OCI-LY7 (cell line): ENCODE data around the gene NTSR1. TPM values are rescaled to one million over a fixed set of nuclear protein-coding genes. Genes with fewer than 3 reads are reported as not detected.

ENCODE experiments used
- BruUV-seq: library from RNA; stranded (reverse); fragments of 400-500 nt; replicated peaks from 2 replicates; lab custom pipeline; 2021; lab: Mats Ljungman, UMichigan
- CTCF ChIA-PET: fragments of 300-600 bp; sonication (Branson Sonifier 250); formaldehyde crosslinking; loops from one replicate; lab custom pipeline; 2022; ENCODE audit warnings: antibody characterized with exemption; ENCODE audit not compliant: unreplicated experiment; lab: Charles Lee
- POLR2A ChIA-PET: fragments of 300-600 bp; sonication (Branson Sonifier 250); formaldehyde crosslinking; loops from one replicate; lab custom pipeline; 2022; ENCODE audit warnings: antibody characterized with exemption; lab: Charles Lee
- DNase-seq: peaks from one replicate; pipeline ENCODE4 v3.0.0-alpha.2; 2015; ENCODE audit warnings: low spot score
- H2AFZ ChIP-seq: fragments of 200-600 bp; sonication (generic), shearing (Covaris generic); 2 replicates; pipeline ENCODE4 v1.6.1; 2014; ENCODE audit warnings: mild to moderate bottlenecking, antibody characterized with exemption, low read length, moderate library complexity
- H3K27ac ChIP-seq: fragments of 200-600 bp; sonication (generic); 2 replicates; pipeline ENCODE4 v1.5.1; 2014; ENCODE audit warnings: mixed run types, low read depth, mild to moderate bottlenecking, moderate library complexity, low read length, inconsistent platforms; ENCODE audit not compliant: poor library complexity, severe bottlenecking
- H3K36me3 ChIP-seq: fragments of 200-600 bp; sonication (generic); 2 replicates; pipeline ENCODE4 v1.6.1; 2014; ENCODE audit warnings: mild to moderate bottlenecking, antibody characterized with exemption, low read length, moderate library complexity, mixed read lengths; ENCODE audit not compliant: insufficient read depth
- H3K4me1 ChIP-seq: fragments of 200-600 bp; sonication (generic); 2 replicates; pipeline ENCODE4 v1.5.1; 2014; ENCODE audit warnings: mild to moderate bottlenecking, low read length; ENCODE audit not compliant: insufficient read depth, poor library complexity, severe bottlenecking
- H3K4me2 ChIP-seq: fragments of 200-600 bp; sonication (generic); 2 replicates; pipeline ENCODE4 v1.6.1; 2014; ENCODE audit warnings: mild to moderate bottlenecking, low read length
- H3K4me3 ChIP-seq: fragments of 200-600 bp; sonication (generic); 2 replicates; pipeline ENCODE4 v1.5.1; 2014; ENCODE audit warnings: mild to moderate bottlenecking, low read depth, low read length; ENCODE audit not compliant: poor library complexity, severe bottlenecking
- H3K79me2 ChIP-seq: fragments of 200-600 bp; sonication (generic); 2 replicates; pipeline ENCODE4 v1.6.1; 2016; ENCODE audit warnings: low read depth, mild to moderate bottlenecking, low read length, moderate library complexity, mixed read lengths; ENCODE audit not compliant: insufficient read depth
- H3K9me2 ChIP-seq: fragments of 200-600 bp; sonication (generic); 2 replicates; pipeline ENCODE4 v1.6.1; 2016; ENCODE audit warnings: mild to moderate bottlenecking, low read length, mixed read lengths; ENCODE audit not compliant: insufficient read depth
- H3K9me3 ChIP-seq: fragments of 200-600 bp; sonication (generic); 2 replicates; pipeline ENCODE4 v1.6.1; 2014; ENCODE audit warnings: mild to moderate bottlenecking, mixed run types, low read length, mixed read lengths
- H4K20me1 ChIP-seq: fragments of 200-600 bp; sonication (generic); 2 replicates; pipeline ENCODE4 v1.6.1; 2014; ENCODE audit warnings: mild to moderate bottlenecking, antibody characterized with exemption, low read length, moderate library complexity, mixed read lengths; ENCODE audit not compliant: insufficient read depth
- CTCF ChIP-seq: fragments of 200-600 bp; sonication (generic); conservative IDR thresholded peaks from 2 replicates; pipeline ENCODE4 v1.5.1; 2014; ENCODE audit warnings: mild to moderate bottlenecking, antibody characterized with exemption, low read length, moderate library complexity, mixed read lengths
- EZH2phosphoT487 ChIP-seq: fragments of 200-600 bp; sonication (generic); IDR thresholded peaks from 2 replicates; pipeline ENCODE4 v1.6.1; 2018; ENCODE audit warnings: low read depth, borderline replicate concordance, mild to moderate bottlenecking, mixed run types, antibody characterized with exemption, low read length, moderate library complexity, mixed read lengths
- intact Hi-C: fragments of 100-400 bp; cut with micrococcal nuclease; formaldehyde crosslinking; loops from one replicate; pipeline ENCODE4 v1.10.0; 2022; ENCODE audit not compliant: unreplicated experiment
- total RNA-seq, 2 experiments: library from RNA; depleted of rRNA in 1 of 2; stranded (reverse); fragments of >200 nt in 1 of 2; shearing (Covaris generic) in 1 of 2; gene quantifications; 2 replicates each; pipeline ENCODE4 v1.2.3, GENCODE V29; 2014 to 2022

Gene NTSR1
- total RNA-seq, 2 experiments from 2014 or later, result not detected

GRCh38 chr20:62799873-62800272, 91.2 kb downstream of the NTSR1 start:
- Histone ChIP-seq H3K9me2 (no peaks in the 10 kb centered on the region), H3K79me2 (peaks cover 9% of the 10 kb centered on the region; the same call in 1 of the 2 replicates), H3K9me3 (no peaks in the 10 kb centered on the region), H2AFZ (no peak overlapping the region), H3K4me3 (no peak overlapping the region), H3K36me3 (peaks cover 42% of the 10 kb centered on the region), H4K20me1 (no peaks in the 10 kb centered on the region), H3K4me1 (peaks cover 35% of the 10 kb centered on the region), H3K4me2 (no peak overlapping the region), H3K27ac (no peak overlapping the region)
- TF ChIP-seq CTCF (no peak), EZH2phosphoT487 (no peak)
- POLR2A ChIA-PET, result no interaction called here
- CTCF ChIA-PET, result no interaction called here
- BruUV-seq, result no TSS peak
- intact Hi-C loops, result no loop called here
- DNase-seq, result no peak

GRCh38 chr20:62800314-62801259, 92.0 kb downstream of the NTSR1 start:
- ChIA-PET CTCF (no interaction called here), POLR2A (no interaction called here)
- Histone ChIP-seq H2AFZ (no peak overlapping the region), H3K9me3 (no peaks in the 10 kb centered on the region), H3K27ac (no peak overlapping the region), H3K4me2 (no peak overlapping the region), H3K4me3 (no peak overlapping the region), H3K36me3 (peaks cover 42% of the 10 kb centered on the region), H4K20me1 (no peaks in the 10 kb centered on the region), H3K9me2 (no peaks in the 10 kb centered on the region), H3K4me1 (peaks cover 28% of the 10 kb centered on the region), H3K79me2 (peaks cover 16% of the 10 kb centered on the region)
- intact Hi-C loops, result no loop called here
- no peak for DNase-seq
- no TSS peak for BruUV-seq
- TF ChIP-seq EZH2phosphoT487 (no peak), CTCF (no peak)
